ENCODE results near the gene SELENOM. TPM values are rescaled to one million over a fixed set of nuclear protein-coding genes. Genes with fewer than 3 reads are reported as not detected.

SELENOM gene
- total and polyA plus RNA-seq, 2 donors from 2014 or later: 154 to 291 TPM

GRCh38 chr22:31122196-31122531 is 14.8 kb upstream of the SELENOM start:
- no peak for DNase-seq
- Histone ChIP-seq H3K4me1 (ENCODE audit: control insufficient read depth in 2 of 3, insufficient read depth in 2 of 3, low read depth in 1 of 3, low read length in 3 of 3) (peaks cover 0 to 18% (median 0%) of the 10 kb centered on the region in 3 donors), H3K4me3 (ENCODE audit: low read length in 3 of 3) (no peak overlapping the region), H3K9me3 (ENCODE audit: control insufficient read depth in 2 of 3, insufficient read depth in 1 of 3, low read length in 3 of 3) (no peaks in the 10 kb centered on the region), H3K27me3 (ENCODE audit: control insufficient read depth, insufficient read depth, low read length) (no peaks in the 10 kb centered on the region), H3K9ac (ENCODE audit: low read length in 3 of 3) (peak overlapping the region in 2 of 3 donors; percentile 91 to 98), H3K36me3 (ENCODE audit: control insufficient read depth in 2 of 3, insufficient read depth in 3 of 3, low read length in 3 of 3) (no peaks in the 10 kb centered on the region), H3K27ac (ENCODE audit: low read depth in 2 of 2, low read length in 2 of 2) (peak overlapping the region; percentile 74 to 78)
- intact Hi-C loops (cut with DNase I): no loop called here
- TF ChIP-seq CTCF (IDR thresholded peaks at IDR 0.05; ENCODE audit: borderline replicate concordance, extremely low read depth, insufficient read depth): no peak
- FAIRE-seq: no peak

- Histone ChIP-seq H3K4me3 (ENCODE audit: low read length in 3 of 3) (no peak overlapping the region), H3K9ac (ENCODE audit: low read length in 3 of 3) (no peak overlapping the region), H3K27me3 (ENCODE audit: control insufficient read depth, insufficient read depth, low read length) (no peaks in the 10 kb centered on the region), H3K36me3 (ENCODE audit: control insufficient read depth in 2 of 3, insufficient read depth in 3 of 3, low read length in 3 of 3) (no peaks in the 10 kb centered on the region), H3K4me1 (ENCODE audit: control insufficient read depth in 2 of 3, insufficient read depth in 2 of 3, low read depth in 1 of 3, low read length in 3 of 3) (peaks cover 0 to 16% (median 0%) of the 10 kb centered on the region in 3 donors), H3K9me3 (ENCODE audit: control insufficient read depth in 2 of 3, insufficient read depth in 1 of 3, low read length in 3 of 3) (no peaks in the 10 kb centered on the region), H3K27ac (ENCODE audit: low read depth in 2 of 2, low read length in 2 of 2) (no peak overlapping the region)
- DNase-seq (no peak), FAIRE-seq (no peak)
- no peak for TF ChIP-seq CTCF (IDR thresholded peaks at IDR 0.05; ENCODE audit: borderline replicate concordance, extremely low read depth, insufficient read depth)
- intact Hi-C loops (cut with DNase I): no loop called here
Measured at GRCh38 chr22:31121403-31121802, 14.0 kb upstream of the SELENOM start.

GRCh38 chr22:31120642-31121041 is 13.3 kb upstream of the SELENOM start:
- Histone ChIP-seq H3K9ac (ENCODE audit: low read length in 3 of 3) (no peak overlapping the region), H3K27ac (ENCODE audit: low read depth in 2 of 2, low read length in 2 of 2) (no peak overlapping the region), H3K4me1 (ENCODE audit: control insufficient read depth in 2 of 3, insufficient read depth in 2 of 3, low read depth in 1 of 3, low read length in 3 of 3) (peaks cover 0 to 13% (median 0%) of the 10 kb centered on the region in 3 donors), H3K4me3 (ENCODE audit: low read length in 3 of 3) (no peak overlapping the region), H3K36me3 (ENCODE audit: control insufficient read depth in 2 of 3, insufficient read depth in 3 of 3, low read length in 3 of 3) (no peaks in the 10 kb centered on the region), H3K27me3 (ENCODE audit: control insufficient read depth, insufficient read depth, low read length) (no peaks in the 10 kb centered on the region), H3K9me3 (ENCODE audit: control insufficient read depth in 2 of 3, insufficient read depth in 1 of 3, low read length in 3 of 3) (no peaks in the 10 kb centered on the region)
- FAIRE-seq: no peak
- intact Hi-C loops (cut with DNase I): no loop called here
- no peak for DNase-seq
- no peak for TF ChIP-seq CTCF (IDR thresholded peaks at IDR 0.05; ENCODE audit: borderline replicate concordance, extremely low read depth, insufficient read depth)

- intact Hi-C loops (cut with DNase I): no loop called here
- Histone ChIP-seq H3K27ac (ENCODE audit: low read depth in 2 of 2, low read length in 2 of 2) (no peak overlapping the region), H3K36me3 (ENCODE audit: control insufficient read depth in 2 of 3, insufficient read depth in 3 of 3, low read length in 3 of 3) (no peaks in the 10 kb centered on the region), H3K9ac (ENCODE audit: low read length in 3 of 3) (no peak overlapping the region), H3K4me1 (ENCODE audit: control insufficient read depth in 2 of 3, insufficient read depth in 2 of 3, low read depth in 1 of 3, low read length in 3 of 3) (peaks cover 0 to 13% (median 0%) of the 10 kb centered on the region in 3 donors), H3K4me3 (ENCODE audit: low read length in 3 of 3) (no peak overlapping the region), H3K9me3 (ENCODE audit: control insufficient read depth in 2 of 3, insufficient read depth in 1 of 3, low read length in 3 of 3) (no peaks in the 10 kb centered on the region), H3K27me3 (ENCODE audit: control insufficient read depth, insufficient read depth, low read length) (no peaks in the 10 kb centered on the region)
- FAIRE-seq (no peak), DNase-seq (no peak)
- TF ChIP-seq CTCF (IDR thresholded peaks at IDR 0.05; ENCODE audit: borderline replicate concordance, extremely low read depth, insufficient read depth): no peak
Measured at GRCh38 chr22:31120230-31120629, 12.9 kb upstream of the SELENOM start.

Measured in kidney (tissue), 14 donors.